DLD1 (cell line): Measurements from ENCODE around the gene SLC5A11.
"Not testable (repeated sequence)": the region's sequence is repeated elsewhere in the genome, so short reads cannot be mapped to it uniquely, and the experiment has no call there.

Experiments
- in situ Hi-C: cut with HindIII; loops from 2 replicates; pipeline ENCODE4 v1.10.0; 2017; ENCODE audit warnings: low sequenced_read_pairs

SLC5A11 gene

GRCh38 chr16:24845726-24846547, at the start of gene SLC5A11:
SLC5A11 (plus strand) TSS chr16:24845963; CDS start chr16:24858644, 12,681 bp downstream.
- in situ Hi-C loops = no loop called here

GRCh38 chr16:24800586-24800985, 45.2 kb upstream of the SLC5A11 start:
- in situ Hi-C loops = no loop called here

GRCh38 chr16:24801761-24802302, 43.9 kb upstream of the SLC5A11 start:
- in situ Hi-C loops = no loop called here

- in situ Hi-C loops = no loop called here
These were observed 40.3 kb upstream of the SLC5A11 start for GRCh38 chr16:24805484-24805883.

GRCh38 chr16:24807301-24807700, 38.5 kb upstream of the SLC5A11 start:
- in situ Hi-C loops = no loop called here

GRCh38 chr16:24810951-24811843, 34.6 kb upstream of the SLC5A11 start:
- in situ Hi-C loops = no loop called here

- in situ Hi-C loops = not testable (repeated sequence)
These were observed 33.0 kb upstream of the SLC5A11 start for GRCh38 chr16:24812813-24813212.

GRCh38 chr16:24815021-24815420, 30.7 kb upstream of the SLC5A11 start:
- in situ Hi-C loops = no loop called here

- in situ Hi-C loops = no loop called here
These were observed 29.1 kb upstream of the SLC5A11 start for GRCh38 chr16:24816688-24817087.

- in situ Hi-C loops = no loop called here
These were observed 26.2 kb upstream of the SLC5A11 start for GRCh38 chr16:24819462-24820040.

- in situ Hi-C loops = no loop called here
These were observed 25.2 kb upstream of the SLC5A11 start for GRCh38 chr16:24820522-24820921.

GRCh38 chr16:24821129-24821528, 24.6 kb upstream of the SLC5A11 start:
- in situ Hi-C loops = no loop called here

GRCh38 chr16:24822542-24822941, 23.2 kb upstream of the SLC5A11 start:
- in situ Hi-C loops = no loop called here

GRCh38 chr16:24822974-24823373, 22.8 kb upstream of the SLC5A11 start:
- in situ Hi-C loops = no loop called here

GRCh38 chr16:24825696-24826095, 20.1 kb upstream of the SLC5A11 start:
- in situ Hi-C loops = no loop called here

- in situ Hi-C loops = no loop called here
These were observed 19.6 kb upstream of the SLC5A11 start for GRCh38 chr16:24826096-24826690.

- in situ Hi-C loops = no loop called here
These were observed 18.8 kb upstream of the SLC5A11 start for GRCh38 chr16:24826817-24827566.

GRCh38 chr16:24829153-24829552, 16.6 kb upstream of the SLC5A11 start:
- in situ Hi-C loops = no loop called here

- in situ Hi-C loops = no loop called here
These were observed 12.4 kb upstream of the SLC5A11 start for GRCh38 chr16:24833352-24833751.
